GM23248 (cell line): Measurements from ENCODE around the gene USP20.

ENCODE experiments used
- EZH2 ChIP-seq: fragments of 200-600 bp; sonication (generic); IDR thresholded peaks from 2 replicates; pipeline ENCODE4 v1.6.1; 2018; ENCODE audit warnings: antibody characterized with exemption, mild to moderate bottlenecking; ENCODE audit not compliant: insufficient read depth, poor library complexity, severe bottlenecking
- EZH2phosphoT487 ChIP-seq: fragments of 200-600 bp; sonication (generic); IDR thresholded peaks from 2 replicates; pipeline ENCODE4 v1.6.1; 2018; ENCODE audit warnings: antibody characterized with exemption, moderate library complexity, mild to moderate bottlenecking, low read depth; ENCODE audit not compliant: insufficient read depth

GRCh38 chr9:129929496-129930125 lies 94.4 kb downstream of the USP20 start:
- TF ChIP-seq EZH2 (no peak), EZH2phosphoT487 (no peak)
